HG02885 (cell line): ENCODE results near the gene HERC4.
"Not testable (repeated sequence)": the region's sequence is repeated elsewhere in the genome, so short reads cannot be mapped to it uniquely, and the experiment has no call there.

ENCODE experiments used
- ATAC-seq: cut with Tn5 transposase; IDR thresholded peaks from one replicate; pipeline ENCODE4 v1.9.1; 2021; ENCODE audit warnings: mild to moderate bottlenecking; ENCODE audit not compliant: unreplicated experiment, poor library complexity

Gene HERC4

DNA sequence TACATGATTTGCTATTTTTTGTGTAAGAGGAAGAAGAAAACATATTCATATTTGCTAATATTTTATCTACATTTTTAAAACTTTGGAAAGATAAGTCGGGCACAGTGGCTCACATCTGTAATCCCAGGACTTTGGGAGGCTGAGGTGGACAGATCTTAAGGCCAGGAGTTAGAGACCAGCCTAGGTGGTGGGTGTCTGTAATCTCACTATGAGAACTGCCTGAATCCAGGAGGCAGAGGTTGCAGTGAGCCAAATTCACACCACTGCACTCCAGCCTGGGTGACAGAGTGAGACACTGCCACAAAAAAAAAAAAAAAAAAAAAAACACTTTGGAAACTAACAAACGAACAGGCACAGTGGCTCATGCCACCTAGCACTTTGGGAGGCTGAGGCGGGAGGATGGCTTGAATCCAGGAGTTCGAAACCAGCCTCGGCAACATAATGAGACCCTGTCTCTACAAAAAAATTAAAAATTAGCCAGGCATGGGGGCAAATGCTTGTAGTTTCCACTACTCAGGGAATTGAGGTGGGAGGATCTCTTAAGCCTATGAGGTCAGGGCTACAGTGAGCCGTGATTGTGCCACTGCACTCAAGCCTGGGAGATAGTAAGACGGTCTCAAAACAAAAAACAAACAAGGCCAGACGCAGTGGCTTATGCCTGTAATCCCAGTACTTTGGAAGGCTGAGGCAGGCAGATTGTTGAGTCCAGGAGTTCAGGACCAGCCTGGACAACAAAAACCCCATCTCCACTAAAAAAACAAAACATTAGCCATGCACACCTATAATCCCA lies 25.6 kb downstream of the HERC4 start:
- ATAC-seq, result no peak

DNA sequence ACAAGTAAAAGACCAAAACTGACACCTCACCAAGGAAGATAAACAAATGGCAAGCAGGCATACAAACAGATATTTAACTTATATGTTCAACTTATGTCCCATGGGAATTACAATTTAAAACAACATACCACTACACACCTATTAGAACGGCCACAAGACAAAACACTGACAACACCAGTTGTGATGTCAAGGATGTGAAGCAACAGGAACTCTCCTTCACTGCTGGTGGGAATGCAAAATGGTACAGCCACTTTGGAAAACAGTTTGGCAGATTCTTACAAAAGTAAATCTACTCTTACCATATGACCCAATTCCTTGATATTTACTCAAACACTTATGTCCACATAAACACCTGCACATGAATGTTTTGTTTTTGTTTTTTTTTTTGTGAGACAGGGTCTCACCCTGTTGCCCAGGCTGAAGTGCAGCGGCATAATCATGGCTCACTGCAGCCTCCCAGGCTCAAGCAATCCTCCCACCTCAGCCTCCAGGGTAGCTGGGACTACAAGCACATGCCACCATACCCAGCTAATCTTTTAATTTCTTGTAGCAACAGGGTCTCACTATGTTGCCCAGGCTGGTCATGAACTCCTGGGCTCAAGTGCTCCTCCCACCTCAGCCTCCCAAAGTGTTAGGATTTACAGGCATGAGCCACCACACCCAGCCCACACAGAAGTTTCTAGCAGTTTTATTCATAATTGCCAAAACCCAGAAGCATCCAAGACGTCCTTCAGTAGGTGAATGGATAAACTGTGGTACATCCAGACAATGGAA lies 27.3 kb downstream of the HERC4 start:
- no peak for ATAC-seq

DNA sequence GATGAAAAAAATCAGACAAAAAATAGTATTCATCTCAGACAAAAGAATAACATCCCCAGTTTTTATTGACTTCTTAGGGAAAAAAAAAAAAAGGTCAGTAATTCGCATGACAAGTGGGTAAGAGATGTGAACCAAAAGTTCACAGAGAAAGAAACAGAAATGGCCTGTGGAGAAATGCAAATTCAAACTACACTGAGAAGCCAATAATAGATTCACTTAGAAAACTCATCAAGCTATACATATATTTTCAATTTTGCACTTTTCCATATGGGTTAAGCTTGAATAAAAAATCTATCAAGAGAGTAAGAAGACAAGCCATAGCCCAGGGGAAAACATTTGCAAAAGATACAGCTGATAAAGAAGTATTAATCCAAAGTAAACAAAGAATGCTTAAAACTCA lies 28.0 kb downstream of the HERC4 start:
- peak; percentile 46 for ATAC-seq

DNA sequence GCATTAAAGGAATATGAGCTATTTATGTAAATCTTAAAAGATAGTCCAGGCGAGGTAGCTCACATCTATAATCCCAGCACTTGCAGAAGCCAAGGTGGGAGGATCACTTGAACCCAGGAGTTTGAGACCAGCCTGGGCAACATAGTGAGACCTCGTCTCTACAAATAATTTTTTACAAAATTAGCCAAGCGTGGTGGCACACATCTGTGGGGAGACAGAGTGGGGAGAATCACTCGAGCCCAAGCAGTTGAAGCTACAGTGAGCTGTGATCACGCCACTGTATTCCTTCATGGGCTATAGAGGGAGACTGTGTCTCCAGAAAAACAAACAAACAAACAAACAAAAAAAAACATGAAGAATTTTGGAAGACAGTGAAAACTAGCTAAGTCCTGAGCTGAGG lies 28.4 kb downstream of the HERC4 start:
- no peak for ATAC-seq

DNA sequence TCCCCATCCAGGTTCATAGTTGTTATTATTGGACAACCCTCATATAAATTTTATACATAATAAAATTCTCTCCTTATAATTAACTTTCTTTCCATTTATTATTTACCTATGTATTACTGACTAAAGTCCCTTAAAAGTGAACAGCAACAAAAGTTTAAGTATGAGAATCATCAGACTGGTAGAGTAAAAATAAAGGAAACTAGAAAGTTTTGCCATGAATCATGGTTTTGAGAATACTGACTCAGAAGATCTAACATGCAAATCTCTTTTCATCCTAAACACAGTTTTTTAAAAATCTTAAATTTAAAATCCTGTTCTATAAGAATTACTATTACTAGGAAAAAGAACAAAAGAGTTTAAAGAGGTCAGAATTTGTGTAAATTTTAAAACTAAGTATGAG lies 32.1 kb downstream of the HERC4 start:
- peak; percentile 50 for ATAC-seq

DNA sequence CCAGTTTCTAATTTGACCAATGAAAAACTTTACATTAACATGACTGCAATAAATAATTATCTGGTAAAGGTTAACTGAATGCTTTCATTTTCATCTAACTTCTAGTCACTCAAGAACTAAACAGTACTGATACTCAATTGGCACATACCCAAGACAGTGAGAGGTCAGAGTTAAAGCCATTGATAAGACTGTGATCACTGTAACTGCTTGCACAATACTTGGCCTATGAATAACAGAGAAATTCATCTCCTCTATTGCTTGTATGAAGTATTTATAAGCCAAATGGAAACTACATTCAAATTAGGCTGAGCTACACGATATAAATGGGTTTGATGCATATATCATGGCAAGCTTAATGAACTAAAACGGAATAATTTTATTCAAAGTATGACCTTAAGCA lies 43.0 kb downstream of the HERC4 start:
- ATAC-seq, result no peak

DNA sequence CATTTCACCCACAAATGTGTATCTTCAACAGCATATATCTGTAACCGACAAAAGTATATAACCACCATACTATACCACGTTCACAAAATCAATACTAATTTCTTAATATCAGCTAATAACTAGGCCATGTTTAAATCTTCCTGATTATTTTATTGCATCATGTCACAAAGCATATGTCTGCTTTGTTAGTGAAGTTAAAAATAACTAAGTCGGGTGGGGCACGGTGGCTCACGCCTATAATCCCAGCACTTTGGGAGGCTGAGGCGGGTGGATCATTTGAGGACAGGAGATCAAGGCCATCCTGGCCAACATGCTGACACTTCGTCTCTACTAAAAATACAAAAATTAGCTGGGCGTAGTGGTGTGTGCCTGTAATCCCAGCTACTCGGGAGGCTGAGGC lies 47.7 kb downstream of the HERC4 start:
- ATAC-seq, result no peak

DNA sequence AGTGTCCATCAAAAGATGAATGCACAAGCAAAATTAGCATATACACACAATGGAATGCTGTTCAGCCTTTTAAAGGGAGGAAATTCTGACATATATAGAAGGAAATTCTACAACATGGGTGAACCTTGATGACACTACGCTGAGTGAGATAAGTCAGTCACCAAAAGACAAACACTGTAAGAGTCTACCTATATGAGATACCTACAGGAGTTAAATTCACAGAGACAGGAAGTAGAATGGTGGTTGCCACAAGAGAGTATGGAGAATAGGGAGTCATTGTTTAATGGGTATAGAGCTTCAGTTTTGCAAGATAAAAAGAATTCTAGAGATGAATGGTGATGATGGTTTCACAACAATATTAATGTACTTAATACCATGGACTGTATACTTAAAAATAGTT lies 51.8 kb downstream of the HERC4 start:
- ATAC-seq, result no peak

DNA sequence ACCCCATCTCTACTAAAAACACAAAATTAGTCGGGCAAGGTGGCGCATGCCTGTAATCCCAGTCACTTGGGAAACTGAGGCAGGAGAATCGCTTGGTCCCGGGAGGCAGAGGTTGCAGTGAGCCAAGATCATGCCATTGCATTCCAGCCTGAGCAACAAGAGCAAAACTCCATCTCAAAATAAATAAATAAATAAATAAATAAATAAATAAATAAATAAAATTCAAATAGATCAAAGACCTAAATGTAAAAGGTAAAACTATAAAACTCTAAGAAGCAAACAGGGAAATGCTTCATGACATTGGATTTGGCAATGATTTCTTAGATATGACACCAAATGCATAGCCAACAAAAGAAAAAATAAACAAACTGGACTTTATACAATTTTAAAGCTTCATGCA lies 52.8 kb downstream of the HERC4 start:
- not testable (repeated sequence) for ATAC-seq

DNA sequence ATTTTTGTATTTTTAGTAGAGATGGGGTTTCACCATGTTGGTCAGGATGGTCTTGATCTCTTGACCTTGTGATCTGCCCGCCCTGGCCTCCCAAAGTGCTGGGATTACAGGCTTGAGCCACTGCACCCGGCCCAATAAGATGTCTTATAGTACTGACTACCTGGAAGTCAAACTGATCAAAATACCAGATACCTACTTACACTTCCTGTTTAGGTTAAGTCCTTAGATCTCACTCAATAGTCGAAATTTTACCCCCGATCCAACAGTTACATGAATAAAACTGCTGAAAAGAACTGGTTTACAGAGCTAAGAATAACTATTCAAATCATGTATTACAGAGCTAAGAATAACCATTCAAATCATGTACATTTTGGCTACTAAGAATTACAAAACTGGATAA lies 58.6 kb downstream of the HERC4 start:
- ATAC-seq, result not testable (repeated sequence)

DNA sequence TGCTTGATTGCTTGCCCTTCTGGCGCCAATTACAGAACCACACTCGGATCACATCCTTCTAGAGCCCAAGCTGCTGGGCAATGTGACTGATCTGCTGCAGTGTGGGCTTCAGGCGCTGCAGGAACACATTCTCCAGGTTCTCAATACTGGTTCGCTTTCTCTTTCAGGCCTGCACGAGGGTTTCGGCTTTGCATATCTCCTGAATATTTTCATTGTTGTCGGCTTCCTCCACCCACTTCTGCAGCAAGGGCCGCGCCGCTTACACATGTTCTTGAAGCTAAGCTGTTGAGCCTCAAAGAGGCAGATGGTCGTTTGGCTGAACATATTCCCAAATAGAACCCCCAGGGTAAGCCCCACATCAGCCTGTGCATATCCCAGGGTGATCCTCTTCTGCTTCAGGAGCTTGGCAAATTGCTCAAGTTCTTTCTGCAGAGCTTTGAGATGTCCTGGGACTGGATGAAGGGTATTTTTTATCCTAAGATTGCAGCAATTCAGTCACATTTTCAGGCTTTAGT lies 64.6 kb downstream of the HERC4 start:
- ATAC-seq, result no peak

DNA sequence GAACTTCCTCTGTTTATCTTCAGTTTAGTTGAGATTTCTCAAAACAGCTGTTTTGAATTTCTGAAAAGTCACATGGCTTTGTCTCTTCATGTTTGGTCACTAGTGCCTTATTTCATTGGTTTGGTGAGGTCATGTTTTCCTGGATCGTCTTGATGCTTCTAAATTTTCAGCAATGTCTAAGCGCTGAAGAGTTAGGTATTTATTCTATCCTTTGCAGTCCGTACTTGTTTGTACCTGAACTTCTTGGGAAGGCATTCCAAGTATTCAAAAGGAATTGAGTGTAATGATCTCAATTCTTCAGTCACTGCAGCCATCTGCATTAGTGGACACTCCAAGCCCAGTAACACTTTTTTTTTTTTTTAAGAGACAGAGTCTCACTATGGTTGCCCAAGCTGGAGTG lies 67.7 kb downstream of the HERC4 start:
- no peak for ATAC-seq

DNA sequence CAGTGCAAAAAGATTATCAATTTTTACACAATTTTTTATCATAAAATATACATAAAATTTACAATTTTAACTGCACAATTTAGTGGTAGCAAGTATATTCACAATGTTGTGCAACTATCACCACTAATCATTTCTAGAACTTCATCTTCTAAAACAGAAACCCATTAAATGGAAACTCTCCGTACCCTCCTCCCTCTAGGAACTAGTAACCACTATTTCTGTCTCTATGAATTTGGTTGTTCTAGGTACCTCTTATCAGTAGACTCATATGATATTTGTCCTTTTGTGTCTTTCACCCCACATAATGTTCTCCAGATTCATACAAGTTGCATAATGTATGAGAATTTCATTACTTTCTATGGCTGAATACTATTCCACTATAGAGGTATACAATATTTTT lies 73.5 kb downstream of the HERC4 start:
- ATAC-seq, result no peak

DNA sequence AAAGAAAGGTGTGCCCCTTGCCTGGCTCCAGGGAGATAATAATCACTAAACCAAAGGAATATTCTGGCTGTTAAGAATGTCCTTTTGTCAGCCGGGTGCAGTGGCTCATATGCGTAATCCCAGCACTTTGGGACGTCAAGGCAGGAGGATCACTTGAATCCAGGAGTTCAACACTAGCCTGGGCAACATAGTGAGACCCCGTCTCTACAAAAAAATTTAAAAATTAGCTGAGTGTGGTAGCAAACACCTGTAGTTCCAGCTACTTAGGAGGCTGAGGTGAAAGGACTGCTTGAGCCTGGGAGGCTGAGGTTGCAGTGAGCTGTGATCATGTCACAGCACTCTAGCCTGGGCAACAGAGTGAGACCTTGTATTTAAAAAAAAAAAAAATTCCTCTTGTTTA lies 74.1 kb downstream of the HERC4 start:
- ATAC-seq, result no peak

DNA sequence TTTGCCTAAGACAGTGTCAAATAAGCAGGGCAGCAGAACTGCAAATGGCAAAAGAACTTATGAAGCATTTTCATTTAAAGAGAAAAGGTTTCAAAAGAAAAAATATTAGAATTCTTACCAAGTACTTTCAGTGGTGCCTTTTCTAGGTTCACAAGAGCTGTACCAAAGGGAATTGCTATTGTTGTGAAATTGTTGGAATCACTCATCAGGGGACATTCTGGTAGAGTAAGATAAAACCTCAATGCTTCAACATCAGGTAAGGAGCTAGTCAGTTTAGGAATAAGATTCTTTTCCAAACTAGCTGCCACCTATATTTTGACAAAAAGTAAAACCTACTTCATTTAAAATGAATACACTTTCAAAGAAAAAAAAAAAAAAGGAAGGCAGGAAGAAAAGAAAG lies 85.0 kb downstream of the HERC4 start:
- no peak for ATAC-seq

DNA sequence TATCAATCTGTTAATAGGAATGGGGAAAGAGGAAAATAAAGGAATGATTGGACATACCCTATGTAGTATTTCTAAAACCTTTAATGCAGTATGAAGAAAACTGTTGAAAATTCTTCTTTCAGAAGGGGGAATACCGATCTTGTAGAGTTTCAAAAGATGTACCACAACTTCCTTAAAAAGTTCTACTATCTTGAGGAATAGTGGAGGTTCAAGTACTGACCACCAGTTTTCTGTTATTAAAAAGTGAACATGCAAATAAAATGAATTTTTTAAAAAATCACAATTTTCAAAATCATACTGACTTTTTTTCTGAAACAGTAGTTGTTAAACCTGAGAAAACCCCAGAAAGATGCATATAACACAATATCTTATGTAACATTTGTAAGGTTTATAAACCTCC lies 86.5 kb downstream of the HERC4 start:
- no peak for ATAC-seq

DNA sequence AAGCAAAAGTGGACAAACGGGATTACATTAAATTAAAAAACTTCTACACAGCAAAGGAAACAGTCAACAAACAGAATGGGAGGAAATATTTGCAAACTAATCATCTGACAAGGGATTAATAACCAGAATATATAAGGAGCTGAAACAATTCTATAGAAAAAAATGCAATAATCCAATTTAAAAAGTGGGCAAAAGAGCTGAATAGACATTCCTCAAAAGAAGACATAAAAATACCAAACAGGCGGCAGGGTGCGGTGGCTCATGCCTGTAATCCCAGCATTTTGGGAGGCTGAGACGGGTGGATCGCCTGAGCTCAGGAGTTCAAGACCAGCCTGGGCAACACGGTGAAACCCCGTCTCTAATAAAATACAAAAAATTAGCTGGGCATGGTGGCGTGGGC lies 92.5 kb downstream of the HERC4 start:
- not testable (repeated sequence) for ATAC-seq

DNA sequence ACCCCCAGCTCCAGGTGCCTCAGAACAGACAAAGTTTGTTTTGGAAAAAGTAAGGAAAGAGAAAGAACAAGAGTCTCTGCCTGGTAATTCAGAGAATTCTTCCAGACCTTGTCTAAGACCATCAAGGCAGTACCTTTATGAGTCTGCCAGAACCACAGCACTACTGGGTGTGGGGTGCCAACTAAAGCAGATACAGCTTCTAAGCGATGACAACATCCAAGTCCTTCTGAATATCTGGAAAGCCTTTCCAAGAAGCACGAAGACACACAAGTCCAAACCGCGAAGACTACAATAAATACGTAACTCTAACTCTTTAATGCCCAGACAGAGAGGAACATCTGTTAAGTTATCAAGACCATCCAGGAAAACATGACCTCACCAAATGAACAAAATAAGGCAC lies 96.3 kb downstream of the HERC4 start:
- ATAC-seq, result no peak

DNA sequence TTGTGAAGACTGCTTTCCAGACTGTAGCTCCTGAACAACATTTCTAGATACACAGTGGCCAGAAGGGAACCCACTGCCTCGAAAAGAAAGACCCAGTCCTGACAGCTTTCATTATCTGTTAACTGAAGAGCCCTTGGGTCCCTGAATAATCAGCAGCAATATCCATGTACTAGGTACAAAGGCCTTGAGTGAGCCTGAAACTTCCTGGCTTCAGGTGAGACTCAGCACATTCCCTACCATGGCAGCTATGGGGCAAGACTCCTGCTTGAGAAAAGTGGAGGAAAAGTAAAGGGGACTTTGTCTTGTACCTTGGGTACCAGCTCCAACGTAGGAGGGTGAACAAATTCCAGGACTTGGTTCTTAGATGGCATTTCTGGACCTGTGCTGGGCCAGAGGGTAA lies 97.8 kb downstream of the HERC4 start:
- no peak for ATAC-seq

DNA sequence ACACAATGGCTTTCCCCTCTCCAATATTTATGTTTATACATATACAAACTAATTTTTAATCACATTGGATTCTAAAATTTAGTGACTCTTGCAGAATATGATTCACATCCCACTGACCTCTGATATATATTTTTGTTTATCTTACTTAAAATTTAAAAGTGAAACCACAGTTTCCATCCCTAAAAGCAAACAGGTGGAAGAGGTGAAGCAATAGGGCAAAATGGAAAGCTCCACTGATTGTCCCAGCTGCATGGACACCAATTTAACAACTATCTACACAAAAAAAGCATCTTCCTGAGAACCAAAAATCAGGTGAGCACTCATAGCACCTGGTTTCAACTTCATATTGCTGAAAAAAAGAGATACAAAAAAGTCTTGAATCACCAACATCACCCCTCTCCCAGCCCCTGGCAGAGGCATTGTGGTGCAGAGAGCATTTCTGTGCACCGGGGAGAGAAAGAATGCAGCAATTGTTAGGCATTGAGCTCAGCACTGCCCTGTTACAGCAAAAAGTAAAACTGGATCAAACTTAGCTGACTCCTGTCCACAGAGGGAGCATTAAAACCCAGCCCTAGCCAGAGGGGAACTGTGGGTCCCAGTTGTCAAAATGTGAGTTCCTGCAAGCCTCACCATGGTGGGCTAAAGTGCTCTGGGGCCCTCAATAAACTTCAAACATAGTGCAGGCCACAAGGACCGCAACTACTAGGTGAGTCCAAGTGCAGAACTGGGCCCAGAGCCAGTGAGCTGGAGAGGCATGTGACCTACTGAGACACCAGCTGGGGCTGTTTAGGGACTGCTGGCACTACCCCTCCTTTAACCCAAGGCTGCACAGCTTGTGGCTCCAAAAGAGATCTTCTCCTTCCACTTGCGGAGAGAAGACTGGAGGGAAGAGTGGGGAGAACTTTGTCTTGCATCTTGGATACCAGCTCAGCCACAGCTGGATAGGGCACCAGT lies 98.5 kb downstream of the HERC4 start:
- ATAC-seq, result no peak

DNA sequence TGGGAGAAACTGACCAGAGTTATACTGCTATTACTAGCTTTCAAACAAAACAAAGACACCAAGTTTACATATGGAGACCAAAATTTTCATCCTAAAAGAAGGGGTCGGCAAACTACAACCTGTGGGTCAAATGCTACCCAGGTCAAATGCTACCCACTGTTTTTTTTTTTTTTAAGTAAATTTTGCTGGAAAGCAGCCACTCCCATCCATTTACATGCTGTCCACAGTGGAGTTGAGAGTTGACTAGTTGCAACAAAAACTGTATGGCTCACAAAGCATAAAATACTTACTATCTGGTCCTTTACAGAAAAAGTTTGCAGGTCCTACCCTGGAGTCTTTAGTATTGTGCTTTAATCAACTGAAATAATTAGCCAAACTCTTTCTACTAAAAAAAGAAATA lies 99.2 kb downstream of the HERC4 start:
- ATAC-seq, result no peak
